GM23248 (cell line): ENCODE data around the gene FHDC1. TPM values are rescaled to one million over a fixed set of nuclear protein-coding genes. Genes with fewer than 3 reads are reported as not detected.

Experiments
- DNase-seq: peaks from one replicate; pipeline ENCODE4 v3.0.0-alpha.2; 2015
- H2AFZ ChIP-seq: fragments of 200-600 bp; sonication (generic); 2 replicates; pipeline ENCODE4 v1.6.1; 2016; ENCODE audit warnings: antibody characterized with exemption
- H3F3A ChIP-seq: fragments of 200-600 bp; sonication (generic); 2 replicates; pipeline ENCODE4 v1.6.1; 2016; ENCODE audit warnings: mild to moderate bottlenecking, antibody characterized with exemption, mixed run types; ENCODE audit not compliant: insufficient read depth
- H3K27ac ChIP-seq: fragments of 200-600 bp; sonication (generic); 2 replicates; pipeline ENCODE4 v1.5.1; 2016; ENCODE audit warnings: mild to moderate bottlenecking
- H3K27me3 ChIP-seq: fragments of 200-600 bp; sonication (generic); replicated peaks from 2 replicates; pipeline ENCODE4 v1.6.1; 2016; ENCODE audit warnings: mild to moderate bottlenecking; ENCODE audit not compliant: insufficient read depth
- H3K36me3 ChIP-seq: fragments of 200-600 bp; sonication (generic); 2 replicates; pipeline ENCODE4 v1.6.1; 2016; ENCODE audit warnings: low read depth, mild to moderate bottlenecking
- H3K4me1 ChIP-seq: fragments of 200-600 bp; sonication (generic); 2 replicates; pipeline ENCODE4 v1.6.1; 2016; ENCODE audit warnings: mild to moderate bottlenecking; ENCODE audit not compliant: insufficient read depth
- H3K4me2 ChIP-seq: fragments of 200-600 bp; sonication (generic); one replicate; pipeline ENCODE4 v1.6.1; 2016; ENCODE audit warnings: mild to moderate bottlenecking; ENCODE audit not compliant: unreplicated experiment
- H3K4me3 ChIP-seq: fragments of 200-600 bp; sonication (generic); 2 replicates; pipeline ENCODE4 v1.5.1; 2016; ENCODE audit warnings: mild to moderate bottlenecking
- H3K79me2 ChIP-seq: fragments of 200-600 bp; sonication (generic); 2 replicates; pipeline ENCODE4 v1.6.1; 2016; ENCODE audit warnings: mild to moderate bottlenecking; ENCODE audit not compliant: insufficient read depth
- H3K9ac ChIP-seq: fragments of 200-600 bp; sonication (generic); 2 replicates; pipeline ENCODE4 v1.6.1; 2016; ENCODE audit warnings: mild to moderate bottlenecking
- H3K9me2 ChIP-seq: fragments of 200-600 bp; sonication (generic); 2 replicates; pipeline ENCODE4 v1.6.1; 2016; ENCODE audit warnings: mixed run types, mild to moderate bottlenecking, moderate library complexity; ENCODE audit not compliant: insufficient read depth
- H3K9me3 ChIP-seq: fragments of 200-600 bp; sonication (generic); one replicate; pipeline ENCODE4 v1.6.1; 2017; ENCODE audit warnings: low read depth
- H4K20me1 ChIP-seq: fragments of 200-600 bp; sonication (generic); 2 replicates; pipeline ENCODE4 v1.6.0; 2016; ENCODE audit not compliant: insufficient read depth
- EZH2 ChIP-seq: fragments of 200-600 bp; sonication (generic); IDR thresholded peaks from 2 replicates; pipeline ENCODE4 v1.6.1; 2018; ENCODE audit warnings: antibody characterized with exemption, mild to moderate bottlenecking; ENCODE audit not compliant: insufficient read depth, poor library complexity, severe bottlenecking
- EZH2phosphoT487 ChIP-seq: fragments of 200-600 bp; sonication (generic); IDR thresholded peaks from 2 replicates; pipeline ENCODE4 v1.6.1; 2018; ENCODE audit warnings: antibody characterized with exemption, moderate library complexity, mild to moderate bottlenecking, low read depth; ENCODE audit not compliant: insufficient read depth
- WGBS, 2 experiments: methylation state at CpG; one replicate each; pipeline ENCODE4 v1.1.6; 2015 to 2017; ENCODE audit warnings: low lambda C conversion rate in 2 of 2, low coverage in 1 of 2; ENCODE audit errors: missing lambda C conversion rate in 2 of 2; 5-methylcytosine and 5-hydroxymethylcytosine counted together
- in situ Hi-C: fragments of 300-500 bp; cut with MboI; formaldehyde crosslinking; loops from 2 replicates; pipeline ENCODE4 v1.15.0; 2020
- polyA plus RNA-seq: library from polyadenylated mRNA; unstranded; fragments of >200 nt; fragmentation: Nextera tagmentation; extraction: Ambion mirVana; gene quantifications from 2 replicates; pipeline ENCODE4 v1.2.1, GENCODE V29; 2016
- total RNA-seq: library from RNA; depleted of rRNA; stranded (reverse); fragments of >200 nt; shearing (Covaris generic); gene quantifications from 2 replicates; pipeline ENCODE4 v1.2.3, GENCODE V29; 2014

The FHDC1 gene
- total and polyA plus RNA-seq, 2 experiments from 2014 or later = 0.22 to 0.51 TPM

- no peaks in the 10 kb centered on the region for H4K20me1 ChIP-seq
- no peak overlapping the region for H3K4me2 ChIP-seq
- 0 out of 2 replicates have a peak, but pooled peaks cover 8% of the 10 kb centered on the region for H3K27me3 ChIP-seq
- TF ChIP-seq EZH2phosphoT487 (no peak), EZH2 (no peak)
- H3K79me2 ChIP-seq = no peaks in the 10 kb centered on the region
- whole genome bisulfite sequencing, 2 experiments = 93 to 97% methylated on average over 2 of the region's 2 CpGs
- H2AFZ ChIP-seq = no peak overlapping the region
- no peak for DNase-seq
- no peaks in the 10 kb centered on the region for H3K36me3 ChIP-seq
- no peaks in the 10 kb centered on the region for H3K9me2 ChIP-seq
- no peak overlapping the region for H3K27ac ChIP-seq
- H3K4me3 ChIP-seq = no peak overlapping the region
- H3K4me1 ChIP-seq = peaks cover 14% of the 10 kb centered on the region
- H3K9me3 ChIP-seq = no peaks in the 10 kb centered on the region
- H3F3A ChIP-seq = peaks cover 14% of the 10 kb centered on the region
- H3K9ac ChIP-seq = no peak overlapping the region
- in situ Hi-C loops = no loop called here
Measured at GRCh38 chr4:152939621-152940020, 3.5 kb downstream of the FHDC1 start.

GRCh38 chr4:152940461-152940860 lies 4.3 kb downstream of the FHDC1 start:
- TF ChIP-seq EZH2 = no peak
- Histone ChIP-seq H3K4me3 (no peak overlapping the region), H2AFZ (no peak overlapping the region), H3K27me3 (0 out of 2 replicates have a peak, but pooled peaks cover 4% of the 10 kb centered on the region), H3F3A (peaks cover 16% of the 10 kb centered on the region), H4K20me1 (no peaks in the 10 kb centered on the region), H3K9ac (no peak overlapping the region), H3K9me3 (no peaks in the 10 kb centered on the region), H3K27ac (no peak overlapping the region), H3K36me3 (no peaks in the 10 kb centered on the region), H3K4me1 (peaks cover 15% of the 10 kb centered on the region), H3K9me2 (no peaks in the 10 kb centered on the region), H3K79me2 (no peaks in the 10 kb centered on the region), H3K4me2 (no peak overlapping the region)
- 98 to 99% methylated on average over 2 of the region's 2 CpGs for WGBS, 2 experiments
- in situ Hi-C loops = no loop called here
- DNase-seq = no peak

GRCh38 chr4:152941411-152941810 lies 5.3 kb downstream of the FHDC1 start:
- H3K9me3 ChIP-seq = no peaks in the 10 kb centered on the region

GRCh38 chr4:152942346-152942745 lies 6.2 kb downstream of the FHDC1 start:
- TF ChIP-seq EZH2 (no peak), EZH2phosphoT487 (no peak)
- Histone ChIP-seq H3K36me3 (no peaks in the 10 kb centered on the region), H3F3A (peaks cover 16% of the 10 kb centered on the region), H2AFZ (no peak overlapping the region), H3K4me1 (peaks cover 15% of the 10 kb centered on the region), H3K9me2 (no peaks in the 10 kb centered on the region), H3K4me2 (no peak overlapping the region), H3K4me3 (no peak overlapping the region), H3K27ac (no peak overlapping the region), H4K20me1 (no peaks in the 10 kb centered on the region), H3K9ac (no peak overlapping the region), H3K79me2 (no peaks in the 10 kb centered on the region), H3K9me3 (no peaks in the 10 kb centered on the region), H3K27me3 (no peaks in the 10 kb centered on the region)
- no peak for DNase-seq
- WGBS, 2 experiments = 68 to 84% methylated on average over 2 of the region's 2 CpGs
- in situ Hi-C loops = no loop called here

More at GRCh38 chr4:152941411-152941810, 5.3 kb downstream of the FHDC1 start:
- Histone ChIP-seq H2AFZ (no peak overlapping the region), H3K4me3 (no peak overlapping the region), H3F3A (peaks cover 16% of the 10 kb centered on the region), H3K9me2 (no peaks in the 10 kb centered on the region), H3K27ac (no peak overlapping the region), H3K9ac (no peak overlapping the region), H4K20me1 (no peaks in the 10 kb centered on the region), H3K4me2 (no peak overlapping the region), H3K27me3 (no peaks in the 10 kb centered on the region), H3K36me3 (no peaks in the 10 kb centered on the region), H3K4me1 (peaks cover 15% of the 10 kb centered on the region), H3K79me2 (no peaks in the 10 kb centered on the region)
- in situ Hi-C loops = no loop called here
- no peak for DNase-seq
- whole genome bisulfite sequencing, 2 experiments = 58 to 66% methylated on average over 1 of the region's 1 CpG
- TF ChIP-seq EZH2phosphoT487 = no peak

- no peaks in the 10 kb centered on the region for H3K27me3 ChIP-seq
- no peaks in the 10 kb centered on the region for H3K36me3 ChIP-seq
- peak overlapping the region; percentile 47 for H3K4me2 ChIP-seq
- H2AFZ ChIP-seq = peak overlapping the region; percentile 62
- peak overlapping the region; percentile 2 for H3K4me3 ChIP-seq
- H3F3A ChIP-seq = peaks cover 16% of the 10 kb centered on the region
- peak; percentile 90 for DNase-seq
- no peaks in the 10 kb centered on the region for H3K9me3 ChIP-seq
- H3K9me2 ChIP-seq = no peaks in the 10 kb centered on the region
- H3K4me1 ChIP-seq = peaks cover 15% of the 10 kb centered on the region
- H3K27ac ChIP-seq = peak overlapping the region; percentile 73
- 7 to 12% methylated on average over 6 of the region's 6 CpGs for WGBS, 2 experiments
- in situ Hi-C loops = no loop called here
- TF ChIP-seq EZH2phosphoT487 = no peak
- no peak for TF ChIP-seq EZH2
- no peaks in the 10 kb centered on the region for H3K79me2 ChIP-seq
- H4K20me1 ChIP-seq = no peaks in the 10 kb centered on the region
- H3K9ac ChIP-seq = peak overlapping the region; percentile 49
Measured at GRCh38 chr4:152943672-152944071, 7.5 kb downstream of the FHDC1 start.
